ENCODE measurements around the gene RPP14.

The RPP14 gene

DNA sequence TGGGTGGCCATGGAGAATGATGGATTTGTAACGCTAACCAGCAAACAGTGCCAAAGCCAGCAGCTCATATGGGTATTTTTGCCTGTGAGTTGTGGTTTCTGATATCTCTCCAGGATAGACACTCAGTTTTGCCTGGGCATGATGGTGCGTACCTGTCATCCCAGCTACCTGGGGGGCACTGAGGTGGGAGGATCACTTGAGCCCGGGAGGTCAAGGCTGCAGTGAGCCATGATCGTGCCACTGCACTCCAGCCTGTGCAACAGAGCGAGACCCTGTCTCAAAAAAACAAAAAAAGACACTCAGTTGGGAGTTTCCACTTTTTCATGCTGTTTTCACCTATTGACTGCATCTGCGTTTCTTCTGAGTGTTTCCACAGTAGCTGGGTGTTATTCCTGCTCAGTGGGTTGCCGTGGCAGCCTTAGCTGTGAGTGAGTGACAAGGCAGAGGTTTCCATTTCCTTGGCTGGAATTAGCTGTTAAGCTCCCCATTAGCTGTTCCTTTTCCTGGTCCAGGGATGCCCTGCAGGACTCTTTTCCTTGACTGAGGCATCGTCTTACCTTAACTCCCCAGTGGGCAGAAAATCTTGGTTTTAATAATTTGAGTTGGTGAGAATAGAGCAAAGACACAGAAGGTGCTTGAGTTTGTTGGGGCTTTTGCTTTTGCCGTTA lies 14.2 kb upstream of the RPP14 start:
- no peak for DNase-seq (ENCODE audit: low read depth)

DNA sequence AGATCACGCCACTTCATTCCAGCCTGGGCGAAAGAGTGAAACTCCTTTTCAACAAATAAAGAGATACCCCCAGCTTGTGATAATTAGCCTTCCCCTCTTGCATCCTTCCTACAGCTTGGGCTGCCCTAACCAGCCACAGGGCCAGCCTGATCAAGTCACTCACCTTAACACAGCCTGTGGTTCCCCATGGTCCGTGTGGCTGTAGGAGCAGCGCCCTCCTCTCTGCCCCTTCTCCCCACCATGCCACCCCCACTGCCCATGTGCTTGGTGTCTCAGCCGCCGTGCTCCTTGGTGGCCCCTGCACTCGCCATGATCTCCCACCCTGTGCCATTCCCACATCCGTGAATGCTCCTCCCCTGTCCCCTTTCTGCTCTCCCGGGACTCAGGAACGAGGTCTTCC lies 13.2 kb upstream of the RPP14 start:
- DNase-seq (ENCODE audit: low read depth), result no peak

DNA sequence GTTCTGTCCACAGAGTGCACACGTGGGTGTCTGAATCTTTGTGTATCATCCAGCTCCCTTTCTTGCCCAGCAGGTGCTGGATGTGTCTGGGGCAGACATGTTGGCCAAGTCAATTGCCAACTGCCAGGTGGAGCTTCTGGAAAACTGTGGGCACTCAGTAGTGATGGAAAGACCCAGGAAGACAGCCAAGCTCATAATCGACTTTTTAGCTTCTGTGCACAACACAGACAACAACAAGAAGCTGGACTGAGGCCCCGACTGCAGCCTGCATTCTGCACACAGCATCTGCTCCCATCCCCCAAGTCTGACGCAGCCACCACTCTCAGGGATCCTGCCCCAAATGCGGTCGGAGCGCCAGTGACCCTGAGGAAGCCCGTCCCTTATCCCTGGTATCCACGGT lies 12.5 kb upstream of the RPP14 start:
- no peak for DNase-seq (ENCODE audit: low read depth)

DNA sequence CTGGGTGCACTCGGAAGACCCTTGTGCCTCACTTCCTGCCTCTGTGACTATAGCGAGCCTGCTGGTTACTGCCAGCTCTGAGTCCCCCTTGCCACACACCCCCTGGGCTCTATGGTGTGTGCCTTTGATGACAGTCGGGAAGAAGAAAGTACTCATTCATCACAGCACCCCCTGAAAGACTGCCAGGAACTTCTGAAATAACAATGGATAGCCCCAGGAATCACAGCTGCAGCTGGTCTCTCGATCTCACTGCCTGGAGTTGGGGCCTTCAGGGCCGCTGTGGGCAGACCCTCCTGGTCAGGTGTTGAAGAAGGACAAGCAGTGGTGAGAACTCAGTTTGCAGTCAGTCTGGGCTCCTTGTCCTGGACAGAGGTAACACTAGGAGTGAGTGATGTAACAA lies 9.8 kb upstream of the RPP14 start:
- DNase-seq (ENCODE audit: low read depth), result no peak

DNA sequence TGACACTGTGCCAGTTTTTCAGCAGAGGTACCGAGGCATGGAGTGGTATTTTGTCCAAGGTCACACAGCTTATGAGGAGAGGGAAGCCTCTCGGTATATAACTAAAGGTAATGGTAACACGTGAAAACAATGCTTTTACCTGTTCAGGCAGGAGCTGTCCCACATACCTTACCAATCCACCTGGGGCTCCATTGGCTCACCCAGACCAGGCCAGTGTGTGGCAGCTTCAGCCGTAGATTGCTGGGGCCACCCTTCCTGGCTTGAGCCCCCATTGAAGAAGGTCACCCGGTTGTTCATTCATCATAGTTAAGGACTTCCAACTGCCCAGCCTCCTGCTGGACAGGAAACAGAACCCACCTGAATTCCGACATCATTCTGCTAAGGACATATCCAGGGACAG lies 9.2 kb upstream of the RPP14 start:
- DNase-seq (ENCODE audit: low read depth), result no peak

DNA sequence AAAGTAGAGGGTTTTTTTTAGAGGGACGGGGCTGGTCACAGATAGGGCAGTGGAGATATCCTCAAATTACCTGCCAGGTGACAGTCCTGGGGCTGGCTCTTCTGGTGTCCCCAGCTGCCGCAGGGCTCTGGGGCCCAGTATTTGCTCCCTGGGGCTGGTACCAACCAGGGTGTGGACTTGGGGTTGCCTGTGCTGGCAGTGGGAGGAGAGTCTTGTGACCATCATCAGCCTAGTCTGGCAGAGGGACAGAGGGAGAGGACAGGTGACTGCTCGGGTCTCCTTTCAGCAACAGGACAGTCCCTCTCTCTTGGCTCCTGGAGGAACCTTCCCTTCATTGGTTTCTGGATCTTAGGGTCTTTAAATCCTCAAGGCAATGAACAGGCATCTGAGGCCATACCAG lies 7.9 kb upstream of the RPP14 start:
- no peak for DNase-seq (ENCODE audit: low read depth)

DNA sequence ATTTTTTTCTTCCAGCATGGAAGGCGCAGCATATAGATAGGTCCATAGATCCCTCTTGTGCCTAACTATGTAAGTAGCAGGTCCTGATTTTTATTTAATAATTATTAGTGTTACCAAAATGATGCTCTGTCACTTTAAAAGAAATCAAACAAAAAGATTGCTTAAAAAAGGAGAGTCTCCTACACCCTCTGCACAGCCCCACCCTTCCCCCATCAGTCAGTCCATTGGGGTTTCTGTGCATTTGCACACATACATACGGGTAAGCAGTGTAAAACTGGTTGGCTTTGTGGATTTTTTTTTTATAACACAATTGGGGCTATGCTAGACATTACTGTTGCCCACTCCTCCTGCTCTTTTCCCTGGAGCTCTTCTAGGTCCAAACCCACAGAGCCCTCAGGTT lies 7.0 kb upstream of the RPP14 start:
- DNase-seq (ENCODE audit: low read depth), result no peak

DNA sequence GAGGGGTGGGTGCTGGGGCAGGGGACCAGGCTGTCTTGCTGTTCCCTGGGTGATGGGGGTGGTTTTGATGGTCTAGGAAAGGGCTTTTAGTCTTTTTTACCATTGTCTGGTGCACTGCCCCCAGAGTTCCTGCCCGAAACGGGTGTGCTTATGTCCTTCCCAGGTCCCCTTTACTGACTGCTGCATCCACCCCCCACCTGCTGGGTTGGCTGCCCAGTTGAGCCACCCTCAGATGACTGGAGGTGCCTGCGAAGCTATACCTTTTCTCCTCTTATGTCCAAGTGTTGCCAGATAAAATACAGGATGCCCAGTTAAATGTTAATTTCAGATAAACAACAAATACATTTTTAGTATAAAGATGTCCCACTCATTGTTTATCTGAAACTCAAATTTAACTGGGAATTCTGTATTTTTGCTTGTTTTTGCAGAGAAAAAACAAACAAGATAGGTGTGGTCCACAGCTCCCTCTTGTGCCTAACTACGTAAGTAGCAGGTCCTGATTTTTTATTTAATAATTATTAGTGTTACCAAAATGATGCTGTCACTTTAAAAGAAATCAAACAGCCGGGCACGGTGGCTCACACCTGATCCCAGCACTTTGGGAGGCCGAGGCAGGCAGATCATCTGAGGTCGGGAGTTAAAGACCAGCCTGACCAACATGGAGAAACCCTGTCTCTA lies 6.1 kb upstream of the RPP14 start:
- no peak for DNase-seq (ENCODE audit: low read depth)

DNA sequence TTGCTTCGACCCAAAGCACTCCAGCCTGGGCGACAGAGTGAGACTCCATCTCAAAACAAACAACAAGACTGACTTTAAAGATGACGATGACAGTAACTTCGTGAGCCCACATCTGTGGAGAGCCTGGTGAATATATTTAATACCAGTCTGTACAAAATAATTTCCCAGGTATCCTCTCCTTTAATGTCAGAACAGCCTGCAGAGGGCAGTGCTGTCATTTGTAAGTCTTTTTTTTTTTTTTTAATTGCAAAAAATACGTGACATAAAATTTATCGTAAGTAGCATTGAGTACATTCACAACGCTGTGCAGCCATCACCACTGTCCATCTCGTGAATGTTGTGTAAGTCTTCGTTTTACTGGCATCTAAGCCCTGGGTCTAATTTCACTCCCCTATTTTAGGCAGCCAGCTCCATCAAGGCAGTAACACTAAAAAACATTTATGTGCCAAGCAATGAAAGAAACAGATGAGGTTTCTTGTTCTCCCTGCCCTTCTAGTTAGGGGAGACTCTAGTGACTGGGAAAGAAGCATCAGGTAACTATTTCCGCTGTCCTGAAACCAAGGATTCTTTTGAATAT lies 1.7 kb downstream of the RPP14 start:
- DNase-seq (ENCODE audit: low read depth), result no peak

DNA sequence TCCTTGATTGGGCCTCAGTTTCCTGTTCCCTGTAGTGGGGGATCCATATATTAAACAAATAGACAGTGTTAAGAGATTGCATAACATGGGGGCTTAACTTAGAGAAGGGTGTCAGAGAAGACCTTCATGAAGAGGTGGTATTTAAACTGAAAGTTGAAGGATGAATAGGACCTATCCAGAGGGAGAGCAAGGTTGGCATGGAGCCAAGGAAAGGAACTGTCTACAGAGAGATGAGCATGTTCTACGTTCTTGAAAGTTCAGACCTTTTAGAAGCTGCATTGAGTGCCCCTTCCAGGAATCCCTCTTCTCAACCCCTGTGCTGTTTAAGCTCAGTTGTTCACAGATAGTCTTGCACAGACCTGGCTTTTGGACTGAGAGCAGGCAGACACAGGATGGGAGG lies 2.7 kb downstream of the RPP14 start:
- DNase-seq (ENCODE audit: low read depth), result no peak

DNA sequence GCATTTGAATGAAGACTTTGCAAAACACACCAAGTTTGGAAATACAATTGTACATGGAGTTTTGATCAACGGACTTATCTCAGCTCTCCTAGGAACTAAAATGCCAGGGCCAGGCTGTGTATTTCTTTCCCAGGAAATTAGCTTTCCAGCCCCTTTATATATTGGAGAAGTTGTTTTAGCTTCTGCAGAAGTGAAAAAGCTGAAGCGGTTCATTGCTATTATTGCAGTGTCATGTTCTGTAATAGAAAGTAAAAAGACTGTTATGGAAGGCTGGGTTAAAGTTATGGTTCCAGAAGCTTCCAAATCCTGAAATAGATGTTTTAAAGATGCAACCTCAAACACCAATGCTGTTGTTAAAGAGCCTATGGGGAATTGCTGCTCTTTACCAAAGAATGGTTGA lies 11.8 kb downstream of the RPP14 start:
- no peak for DNase-seq (ENCODE audit: low read depth)

DNA sequence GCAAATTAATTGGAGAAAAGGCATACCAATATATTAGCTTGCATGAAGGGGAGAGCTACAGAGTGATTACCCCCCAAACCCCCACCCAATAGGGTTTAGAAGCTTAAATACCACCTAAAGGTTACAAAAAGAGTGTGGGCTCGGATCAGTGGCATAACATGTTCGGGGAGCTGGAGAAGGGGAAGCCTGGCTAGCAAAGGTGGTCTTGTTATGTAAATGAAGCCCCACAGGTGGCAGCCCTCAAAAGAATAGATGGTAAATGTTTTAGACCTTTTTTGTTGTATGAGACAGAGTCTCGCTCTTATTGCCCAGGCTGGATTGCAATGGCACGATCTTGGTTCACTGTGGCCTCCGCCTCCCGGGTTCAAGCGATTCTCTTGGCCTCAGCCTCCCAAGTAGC lies 15.7 kb downstream of the RPP14 start:
- no peak for DNase-seq (ENCODE audit: low read depth)

DNA sequence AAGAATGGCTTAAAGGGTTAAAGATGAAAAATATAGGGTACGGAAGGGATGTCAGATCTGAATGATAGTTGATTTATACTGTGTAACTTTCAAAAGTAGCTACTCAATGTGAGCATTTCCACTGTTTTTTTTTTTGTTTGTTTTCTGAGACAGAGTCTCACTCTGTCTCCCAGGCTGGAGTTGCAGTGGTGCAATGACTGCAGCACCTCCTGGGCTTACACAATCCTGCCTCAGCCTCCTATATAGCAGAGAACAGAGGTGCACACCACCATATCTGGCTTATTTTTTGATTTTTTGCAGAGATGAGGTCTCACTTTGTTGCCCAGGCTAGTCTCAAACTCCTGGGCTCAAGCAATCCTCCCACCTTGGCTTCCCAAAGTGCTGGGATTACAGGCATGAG lies 16.7 kb downstream of the RPP14 start:
- no peak for DNase-seq (ENCODE audit: low read depth)

DNA sequence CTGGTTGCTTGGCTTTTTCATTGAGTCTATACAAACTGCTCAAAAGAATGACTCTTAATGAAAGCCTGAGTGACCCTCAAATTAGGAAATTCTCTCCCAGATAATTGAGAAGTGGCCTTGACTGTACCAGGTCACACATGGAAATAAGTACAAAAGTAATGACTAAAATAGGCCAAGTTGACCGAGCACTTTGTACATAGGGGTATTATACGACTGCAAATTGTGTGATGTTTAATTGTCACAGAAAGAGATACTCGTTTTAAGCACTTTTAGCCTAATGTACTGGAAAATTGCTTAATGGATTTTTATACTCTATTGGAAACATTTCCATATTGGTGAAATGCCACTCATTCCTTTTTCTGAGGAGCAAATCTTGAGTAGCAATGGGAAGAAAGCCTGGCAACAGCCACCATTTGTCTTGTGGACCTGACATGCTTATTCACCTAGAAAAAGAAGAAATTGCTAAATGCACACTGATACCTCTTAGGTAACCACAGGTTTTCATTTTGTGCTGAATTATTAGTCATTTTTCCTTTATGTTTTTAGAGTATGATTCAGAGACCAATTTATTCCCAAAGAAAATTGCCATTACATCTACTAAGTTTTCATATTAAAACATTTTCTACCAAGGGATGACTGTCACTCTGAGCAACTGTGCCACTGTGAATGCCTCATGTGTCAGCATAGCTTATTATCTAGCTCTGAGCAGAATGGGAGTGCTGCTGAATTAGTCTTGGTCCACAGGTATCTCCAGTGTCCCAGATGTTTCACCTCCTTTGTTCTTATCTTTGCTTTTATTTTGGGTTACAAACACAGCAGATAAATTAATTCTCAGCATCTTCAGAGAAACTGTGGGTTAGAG lies 17.7 kb downstream of the RPP14 start:
- DNase-seq (ENCODE audit: low read depth), result no peak

DNA sequence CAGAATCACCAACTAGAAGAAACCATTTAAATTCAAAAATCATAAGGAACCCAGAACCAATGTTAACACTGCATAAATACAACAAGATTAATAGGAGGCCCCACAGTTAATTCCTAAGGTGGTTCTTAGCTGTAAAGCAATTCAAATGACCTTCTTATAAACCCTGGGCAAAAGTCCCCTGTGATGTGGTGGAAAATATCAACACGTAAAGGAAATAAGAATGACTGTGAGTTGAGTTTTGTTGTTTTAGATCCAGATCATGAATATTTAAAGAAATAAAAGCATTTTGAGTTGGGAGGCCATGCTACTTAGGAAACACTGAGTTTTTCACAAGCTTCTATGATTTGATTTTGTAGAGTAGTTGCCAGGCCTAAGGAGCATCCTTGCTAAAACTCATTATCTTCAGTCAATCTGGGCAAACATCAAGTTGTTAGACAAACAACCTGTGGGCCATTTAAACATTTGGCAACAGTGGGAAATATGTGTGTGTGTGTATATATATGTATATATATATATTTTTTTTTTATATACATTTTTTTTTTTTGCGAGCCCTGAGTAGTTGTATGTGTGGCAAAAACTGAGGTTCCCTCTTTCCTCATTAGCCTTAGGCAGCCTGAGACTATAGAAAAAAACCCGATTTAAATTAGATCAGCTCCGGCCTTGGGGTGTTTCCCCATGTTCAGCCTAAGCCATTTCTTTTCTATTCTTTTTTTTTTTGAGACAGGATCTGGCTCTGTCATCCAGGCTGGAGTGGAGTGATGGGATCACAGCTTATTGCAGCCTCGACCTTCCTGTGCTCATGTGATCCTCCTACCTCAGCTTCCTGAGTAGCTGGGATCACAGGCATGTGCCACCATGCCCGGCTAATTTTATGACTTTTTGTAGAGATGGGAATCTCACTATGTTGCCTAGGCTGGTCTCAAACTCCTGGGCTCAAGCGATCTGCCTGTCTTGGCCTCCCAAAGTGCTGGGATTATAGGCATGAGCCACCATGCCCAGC lies 18.6 kb downstream of the RPP14 start:
- no peak for DNase-seq (ENCODE audit: low read depth)

DNA sequence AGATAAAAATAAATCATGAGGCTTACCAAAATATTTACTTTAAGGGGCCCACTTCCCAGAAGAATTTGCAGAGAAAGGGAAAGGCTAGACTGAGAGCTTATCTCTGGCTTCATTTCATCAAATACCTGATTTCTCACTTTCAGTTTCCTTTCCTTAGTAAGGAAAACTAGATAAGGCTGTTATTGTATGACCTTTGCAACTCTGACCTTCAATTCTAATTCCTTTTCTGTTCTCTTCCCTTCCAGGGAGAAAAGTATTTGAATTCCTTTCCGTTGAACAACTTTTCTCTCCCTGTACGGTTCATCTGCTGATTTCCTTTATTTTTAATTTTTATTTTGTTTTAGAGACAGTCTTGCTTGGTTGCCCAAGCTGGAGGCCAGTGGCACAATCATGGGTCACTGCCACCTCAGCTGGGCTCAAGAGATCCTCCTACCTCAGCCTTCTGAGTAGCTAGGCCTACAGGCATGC lies 19.5 kb downstream of the RPP14 start:
- no peak for DNase-seq (ENCODE audit: low read depth)

DNA sequence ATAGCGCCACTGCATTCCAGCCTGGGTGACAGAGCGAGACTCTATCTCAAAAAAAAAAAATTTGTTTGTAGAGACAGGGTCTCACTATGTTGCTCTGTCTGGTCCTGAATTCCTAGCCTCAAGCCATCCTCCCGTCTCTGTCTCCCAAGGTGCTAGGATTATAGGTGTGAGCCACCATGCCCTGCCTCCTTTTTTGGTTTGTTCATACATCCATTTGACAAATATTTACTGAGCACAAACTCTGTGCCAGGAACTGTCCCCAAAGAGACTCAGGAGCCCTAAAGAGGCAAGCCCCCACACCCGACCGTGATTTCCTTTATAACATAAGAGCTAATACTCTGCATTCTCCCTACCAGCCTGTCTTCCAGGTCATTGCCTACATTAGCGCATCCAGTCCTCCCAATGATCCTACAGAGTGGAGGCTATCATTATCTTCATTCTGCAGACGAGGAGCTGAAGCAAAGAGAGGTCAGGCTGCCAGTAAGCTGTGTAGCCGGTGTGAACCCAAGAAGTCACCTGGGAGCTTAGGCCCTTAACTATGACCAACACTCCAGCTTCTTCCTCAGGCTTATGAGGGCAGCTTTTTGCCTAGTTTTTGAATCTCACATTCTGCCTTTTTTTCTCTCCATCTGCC lies 20.3 kb downstream of the RPP14 start:
- DNase-seq (ENCODE audit: low read depth), result no peak

DNA sequence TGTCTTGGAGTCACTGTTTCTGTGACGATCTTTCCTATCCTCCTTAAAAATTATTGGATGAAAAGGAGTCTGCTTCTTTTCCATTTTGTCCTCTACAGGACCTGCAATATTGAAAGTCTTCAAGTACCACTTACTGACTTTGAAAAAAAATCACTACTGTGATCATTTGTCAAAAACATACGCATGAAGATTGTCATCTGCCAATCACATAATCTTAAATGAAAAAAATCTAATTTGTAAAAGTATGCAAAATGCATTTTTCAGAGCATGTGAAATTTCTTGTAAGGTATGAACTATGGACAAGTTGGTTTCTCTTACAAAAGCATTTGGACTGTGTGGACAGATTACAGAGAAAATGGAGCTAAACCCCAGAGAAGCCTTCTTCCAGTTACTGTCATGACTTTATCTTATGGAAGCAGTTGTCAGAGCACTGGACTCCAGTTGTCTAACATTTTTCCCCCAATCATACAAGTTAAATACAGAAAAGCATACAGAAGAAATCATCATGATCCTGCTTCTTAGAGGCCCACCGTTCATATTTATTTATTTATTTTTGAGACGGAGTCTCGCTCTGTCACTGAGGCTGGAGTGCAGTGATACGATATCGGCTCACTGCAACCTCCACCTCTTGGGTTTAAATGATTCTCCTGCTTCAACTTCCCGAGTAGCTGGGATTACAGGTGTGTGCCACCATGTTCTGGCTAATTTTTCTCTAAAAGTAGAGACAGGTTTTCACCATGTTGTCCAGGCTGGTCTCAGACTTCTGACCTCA lies 23.3 kb downstream of the RPP14 start:
- DNase-seq (ENCODE audit: low read depth), result no peak

DNA sequence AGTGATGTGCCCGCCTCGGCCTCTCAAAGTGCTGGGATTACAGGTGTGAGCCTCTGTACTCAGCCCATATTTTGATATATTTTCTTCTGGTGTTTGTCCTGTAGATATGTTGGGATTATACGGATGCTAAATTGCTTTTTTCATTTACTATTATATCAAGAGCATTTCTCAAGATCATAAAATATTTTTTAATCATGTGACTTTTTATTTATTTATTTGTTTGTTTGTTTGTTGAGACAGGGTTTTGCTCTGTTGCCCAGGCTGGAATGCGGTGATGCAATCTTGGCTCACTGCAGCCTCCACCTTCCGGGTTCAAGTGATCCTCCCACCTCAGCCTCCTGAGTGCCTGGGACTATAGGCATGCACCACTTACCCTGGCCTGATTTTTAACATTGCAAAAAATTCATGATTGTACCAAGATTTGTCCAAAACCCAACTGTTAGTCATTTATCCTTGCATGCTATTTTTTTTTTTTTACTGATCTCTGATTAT lies 23.9 kb downstream of the RPP14 start:
- no peak for DNase-seq (ENCODE audit: low read depth)

DNA sequence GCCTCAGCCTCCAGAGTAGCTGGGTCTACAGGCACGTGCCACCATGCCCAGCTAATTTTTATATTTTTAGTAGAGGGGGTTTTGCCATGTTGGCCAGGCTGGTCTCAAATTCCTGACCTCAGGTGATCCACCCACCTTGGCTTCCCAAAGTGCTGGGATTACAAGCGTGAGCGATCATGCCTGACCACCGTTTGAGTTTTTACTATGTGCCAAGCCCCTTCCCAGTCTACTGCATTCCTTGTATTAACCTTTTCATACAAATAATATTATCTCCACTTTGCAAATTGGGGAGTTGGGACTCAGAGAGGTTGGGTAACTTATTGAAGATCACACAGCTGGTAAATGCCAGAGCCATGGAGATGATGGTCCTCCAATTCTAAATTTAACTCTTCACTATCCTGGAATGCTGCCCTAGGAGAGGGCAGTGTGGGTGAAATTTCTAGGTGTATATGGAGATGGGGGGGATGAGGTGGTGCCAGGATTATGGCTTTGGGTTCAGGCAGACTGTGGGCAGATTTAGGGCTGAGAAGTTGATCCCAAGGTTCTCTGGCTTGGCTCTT lies 25.6 kb downstream of the RPP14 start:
- no peak for DNase-seq (ENCODE audit: low read depth)
